T-helper 2 cell treated with Interferon-gamma antibody and Interleukin-4, amounts not matched to agents 5 μg/mL and 100 μg/mL, for 36 hours (primary cell): ENCODE measurements around the gene KRTAP1-5.
"Not testable (repeated sequence)": the region's sequence is repeated elsewhere in the genome, so short reads cannot be mapped to it uniquely, and the experiment has no call there.

Source experiments
- DNase-seq: peaks from one replicate; pipeline ENCODE4 v3.0.0; 2021; ENCODE audit warnings: low spot score
- H3K27ac Mint-ChIP-seq: one replicate; pipeline ENCODE4 v1.8.0; 2021; ENCODE audit warnings: mild to moderate bottlenecking, mixed read lengths
- H3K27me3 Mint-ChIP-seq: one replicate; pipeline ENCODE4 v1.8.0; 2021; ENCODE audit warnings: low read depth, mixed read lengths
- H3K36me3 Mint-ChIP-seq: one replicate; pipeline ENCODE4 v1.8.0; 2021; ENCODE audit warnings: low read depth, mixed read lengths
- H3K4me1 Mint-ChIP-seq: one replicate; pipeline ENCODE4 v1.8.0; 2021; ENCODE audit warnings: low read depth, mixed read lengths
- H3K4me3 Mint-ChIP-seq: one replicate; pipeline ENCODE4 v1.8.0; 2022; ENCODE audit warnings: mild to moderate bottlenecking, moderate library complexity, mixed read lengths
- H3K9me3 Mint-ChIP-seq: one replicate; pipeline ENCODE4 v1.8.0; 2021; ENCODE audit warnings: mixed read lengths

Gene KRTAP1-5

GRCh38 chr17:41008811-41009210, 18.2 kb downstream of the KRTAP1-5 start, which contains the start of gene KRTAP3-1:
TSS of gene KRTAP3-1 (minus strand) at chr17:41009128. CDS start at chr17:41009074, 54 bp downstream.
- Mint-ChIP-seq H3K4me1 (no peaks in the 10 kb centered on the region), H3K36me3 (no peaks in the 10 kb centered on the region), H3K4me3 (no peak within 1 kb of the TSS), H3K27me3 (peaks cover 11% of the 10 kb centered on the region), H3K9me3 (no peaks in the 10 kb centered on the region), H3K27ac (no peak within 1 kb of the TSS)
- no peak for DNase-seq

DNA sequence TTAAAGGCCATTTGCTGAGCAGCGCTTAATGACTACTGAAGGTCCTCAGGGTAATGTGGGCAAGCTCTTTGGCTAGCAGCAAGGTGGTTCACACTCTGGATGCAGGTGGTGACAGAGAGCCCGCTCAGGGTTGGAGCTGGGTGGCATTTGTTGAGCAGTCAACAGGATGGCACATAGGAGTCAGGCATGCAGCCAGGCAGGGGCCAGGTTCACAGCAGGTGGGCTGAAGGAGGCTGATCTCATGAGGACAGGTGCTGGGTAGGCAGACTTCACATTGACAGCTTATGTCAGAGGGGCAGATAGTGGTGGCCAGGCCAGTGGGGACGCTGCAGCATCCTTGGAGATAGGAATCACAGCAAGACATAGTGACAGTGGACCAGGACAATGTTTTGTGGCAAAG, 22.6 kb downstream of the KRTAP1-5 start:
- DNase-seq = no peak
- no peaks in the 10 kb centered on the region for H3K9me3 Mint-ChIP-seq

DNA sequence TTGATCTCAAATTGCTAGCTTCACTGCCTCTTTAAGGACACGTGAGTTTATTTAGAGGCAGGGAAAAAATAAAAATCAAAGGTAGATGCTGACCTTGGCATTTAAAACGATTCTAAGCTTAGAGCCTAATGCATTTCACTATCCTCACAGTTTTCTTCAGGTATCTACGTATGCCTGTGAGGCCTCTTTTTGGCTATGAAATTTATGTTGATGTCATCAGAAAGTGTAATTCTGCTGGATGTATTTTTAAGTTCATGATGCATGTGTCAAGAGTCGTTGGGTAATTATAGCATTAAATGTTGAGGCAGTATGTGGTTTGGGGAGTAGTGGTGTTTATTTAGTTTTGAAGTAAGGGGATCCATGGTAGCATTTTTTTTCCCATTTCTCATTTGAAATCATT, 23.1 kb downstream of the KRTAP1-5 start:
- DNase-seq = no peak
- Mint-ChIP-seq H3K27me3 (peaks cover 11% of the 10 kb centered on the region), H3K9me3 (no peaks in the 10 kb centered on the region), H3K27ac (no peak overlapping the region), H3K36me3 (no peaks in the 10 kb centered on the region), H3K4me3 (no peak overlapping the region), H3K4me1 (no peaks in the 10 kb centered on the region)

More for the DNA sequence above, 22.6 kb downstream of the KRTAP1-5 start:
- H3K4me3 Mint-ChIP-seq = no peak overlapping the region
- no peak overlapping the region for H3K27ac Mint-ChIP-seq
- H3K36me3 Mint-ChIP-seq = no peaks in the 10 kb centered on the region
- no peaks in the 10 kb centered on the region for H3K4me1 Mint-ChIP-seq
- peaks cover 7% of the 10 kb centered on the region for H3K27me3 Mint-ChIP-seq

- no peaks in the 10 kb centered on the region for H3K4me1 Mint-ChIP-seq
- DNase-seq = no peak
- H3K4me3 Mint-ChIP-seq = no peak overlapping the region
- no peaks in the 10 kb centered on the region for H3K36me3 Mint-ChIP-seq
- peaks cover 9% of the 10 kb centered on the region for H3K27me3 Mint-ChIP-seq
- H3K27ac Mint-ChIP-seq = no peak overlapping the region
- no peaks in the 10 kb centered on the region for H3K9me3 Mint-ChIP-seq
Measured at GRCh38 chr17:41002814-41003213, 24.2 kb downstream of the KRTAP1-5 start.

GRCh38 chr17:41001795-41002194, 25.2 kb downstream of the KRTAP1-5 start:
- H3K36me3 Mint-ChIP-seq = no peaks in the 10 kb centered on the region
- H3K27ac Mint-ChIP-seq = no peak overlapping the region
- peaks cover 16% of the 10 kb centered on the region for H3K27me3 Mint-ChIP-seq
- H3K4me1 Mint-ChIP-seq = no peaks in the 10 kb centered on the region
- no peak for DNase-seq
- H3K4me3 Mint-ChIP-seq = no peak overlapping the region
- no peaks in the 10 kb centered on the region for H3K9me3 Mint-ChIP-seq

DNA sequence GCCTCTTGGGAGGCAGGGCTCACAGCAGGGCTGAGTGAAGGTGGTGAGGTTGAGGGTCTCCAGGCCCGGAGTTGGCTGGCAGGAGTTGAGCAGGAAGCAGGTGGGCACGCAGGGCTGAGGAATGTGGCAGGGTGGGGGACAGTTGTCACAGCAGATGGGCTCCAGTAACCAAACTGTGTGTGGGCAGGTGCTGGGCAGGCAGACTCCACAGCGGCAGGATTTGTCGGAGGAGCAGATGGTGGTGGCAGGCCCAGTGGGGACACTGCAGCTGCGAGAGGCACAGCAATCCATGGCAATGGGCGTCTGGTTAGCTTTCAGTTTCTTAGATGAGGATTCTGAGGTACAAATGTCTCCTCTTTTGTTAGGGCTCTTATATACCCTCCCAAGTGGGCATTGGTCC, 27.4 kb downstream of the KRTAP1-5 start, which contains the start of gene KRTAP3-2:
Gene KRTAP3-2, minus strand, starts transcription at position 344 of the 400 bp plus-strand sequence. Its CDS starts 53 bp downstream, at position 291.
- H3K36me3 Mint-ChIP-seq, H3K4me1 Mint-ChIP-seq, H3K4me3 Mint-ChIP-seq, H3K27ac Mint-ChIP-seq, H3K9me3 Mint-ChIP-seq, DNase-seq: not testable (repeated sequence)
- H3K27me3 Mint-ChIP-seq = peaks cover 24% of the 10 kb centered on the region

- Mint-ChIP-seq H3K36me3 (no peaks in the 10 kb centered on the region), H3K27me3 (peaks cover 32% of the 10 kb centered on the region), H3K27ac (no peak overlapping the region)
Measured at GRCh38 chr17:40997361-40997760, 29.6 kb downstream of the KRTAP1-5 start.

DNA sequence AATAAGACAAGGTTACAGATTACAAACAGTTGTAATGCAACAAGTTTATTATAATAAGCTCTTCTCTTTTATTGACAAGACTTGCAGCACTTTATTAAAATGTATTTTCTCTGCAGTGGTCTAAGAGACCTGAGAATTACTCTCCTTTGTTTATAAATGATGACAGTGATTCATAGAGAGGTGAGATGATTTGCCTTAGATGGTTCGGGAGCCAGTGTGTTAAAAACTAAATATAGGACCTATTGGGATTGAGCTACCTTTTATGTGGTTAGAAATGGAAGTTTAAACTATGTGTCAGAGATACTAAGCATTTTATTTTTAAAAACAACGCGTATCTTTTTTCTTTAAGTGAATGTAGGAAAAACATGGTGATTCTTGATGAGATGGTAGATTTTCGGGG, 30.2 kb downstream of the KRTAP1-5 start:
- Mint-ChIP-seq H3K9me3 (no peaks in the 10 kb centered on the region), H3K4me3 (no peak overlapping the region), H3K27ac (no peak overlapping the region), H3K36me3 (no peaks in the 10 kb centered on the region), H3K4me1 (no peaks in the 10 kb centered on the region), H3K27me3 (peaks cover 35% of the 10 kb centered on the region)
- DNase-seq = no peak

More at GRCh38 chr17:40997361-40997760, 29.6 kb downstream of the KRTAP1-5 start:
- no peak for DNase-seq
- Mint-ChIP-seq H3K4me1 (no peaks in the 10 kb centered on the region), H3K4me3 (no peak overlapping the region), H3K9me3 (no peaks in the 10 kb centered on the region)

GRCh38 chr17:40995116-40995515, 31.9 kb downstream of the KRTAP1-5 start:
- no peak overlapping the region for H3K4me3 Mint-ChIP-seq
- peaks cover 37% of the 10 kb centered on the region for H3K27me3 Mint-ChIP-seq
- no peak overlapping the region for H3K27ac Mint-ChIP-seq
- no peaks in the 10 kb centered on the region for H3K4me1 Mint-ChIP-seq
- no peaks in the 10 kb centered on the region for H3K9me3 Mint-ChIP-seq
- no peak for DNase-seq
- H3K36me3 Mint-ChIP-seq = no peaks in the 10 kb centered on the region

DNA sequence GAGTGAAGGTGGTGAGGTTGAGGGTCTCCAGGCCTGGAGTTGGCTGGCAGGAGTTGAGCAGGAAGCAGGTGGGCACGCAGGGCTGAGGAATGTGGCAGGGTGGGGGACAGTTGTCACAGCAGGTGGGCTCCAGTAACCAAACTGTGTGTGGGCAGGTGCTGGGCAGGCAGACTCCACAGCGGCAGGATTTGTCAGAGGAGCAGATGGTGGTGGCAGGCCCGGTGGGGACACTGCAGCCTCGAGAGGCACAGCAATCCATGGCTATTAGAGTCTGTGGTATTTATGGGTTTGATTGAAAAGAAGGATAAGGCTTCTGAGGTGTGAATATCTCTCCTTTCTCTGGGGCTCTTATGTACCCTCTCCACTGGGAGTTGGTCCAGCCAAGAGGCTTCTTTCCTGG, 33.2 kb downstream of the KRTAP1-5 start, which contains the start of gene KRTAP3-3:
Gene KRTAP3-3, minus strand, starts transcription at position 326 of the 400 bp plus-strand sequence. Its CDS starts 67 bp downstream, at position 259.
- Mint-ChIP-seq H3K36me3 (no peaks in the 10 kb centered on the region), H3K4me1 (no peaks in the 10 kb centered on the region), H3K4me3 (no peak within 1 kb of the TSS), H3K27me3 (peaks cover 34% of the 10 kb centered on the region), H3K27ac (no peak within 1 kb of the TSS), H3K9me3 (no peaks in the 10 kb centered on the region)
- no peak for DNase-seq

DNA sequence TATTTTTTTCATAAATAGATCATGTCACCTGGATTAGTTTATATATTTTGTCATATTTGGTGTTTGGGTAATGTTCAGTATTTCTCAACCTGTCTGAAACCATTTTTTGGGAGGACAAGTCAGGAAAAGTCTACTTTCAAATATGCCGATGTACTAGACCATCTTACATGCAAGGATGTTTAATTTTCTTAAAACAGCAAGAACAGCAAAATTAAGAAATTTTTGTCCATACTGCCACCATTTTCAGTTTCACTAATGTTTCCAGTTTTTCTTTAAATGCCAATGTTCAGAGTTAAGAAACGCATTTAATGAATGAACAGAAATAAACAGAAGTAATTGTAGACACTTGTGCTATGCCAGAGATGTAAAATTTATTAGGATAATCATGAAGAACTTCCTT, 33.9 kb downstream of the KRTAP1-5 start:
- Mint-ChIP-seq H3K4me3 (no peak overlapping the region), H3K27me3 (peaks cover 34% of the 10 kb centered on the region), H3K27ac (no peak overlapping the region), H3K9me3 (no peaks in the 10 kb centered on the region), H3K36me3 (no peaks in the 10 kb centered on the region), H3K4me1 (no peaks in the 10 kb centered on the region)
- DNase-seq = no peak

- H3K27ac Mint-ChIP-seq = no peak overlapping the region
- no peak for DNase-seq
- peaks cover 35% of the 10 kb centered on the region for H3K27me3 Mint-ChIP-seq
- no peaks in the 10 kb centered on the region for H3K4me1 Mint-ChIP-seq
- H3K36me3 Mint-ChIP-seq = no peaks in the 10 kb centered on the region
- H3K9me3 Mint-ChIP-seq = no peaks in the 10 kb centered on the region
- H3K4me3 Mint-ChIP-seq = no peak overlapping the region
Measured at GRCh38 chr17:40992666-40993065, 34.3 kb downstream of the KRTAP1-5 start.

- DNase-seq = no peak
- H3K4me1 Mint-ChIP-seq = no peaks in the 10 kb centered on the region
- H3K36me3 Mint-ChIP-seq = no peaks in the 10 kb centered on the region
- peaks cover 25% of the 10 kb centered on the region for H3K27me3 Mint-ChIP-seq
- H3K9me3 Mint-ChIP-seq = no peaks in the 10 kb centered on the region
- H3K27ac Mint-ChIP-seq = no peak overlapping the region
- H3K4me3 Mint-ChIP-seq = no peak overlapping the region
Measured at GRCh38 chr17:40986920-40987319, 40.1 kb downstream of the KRTAP1-5 start.

DNA sequence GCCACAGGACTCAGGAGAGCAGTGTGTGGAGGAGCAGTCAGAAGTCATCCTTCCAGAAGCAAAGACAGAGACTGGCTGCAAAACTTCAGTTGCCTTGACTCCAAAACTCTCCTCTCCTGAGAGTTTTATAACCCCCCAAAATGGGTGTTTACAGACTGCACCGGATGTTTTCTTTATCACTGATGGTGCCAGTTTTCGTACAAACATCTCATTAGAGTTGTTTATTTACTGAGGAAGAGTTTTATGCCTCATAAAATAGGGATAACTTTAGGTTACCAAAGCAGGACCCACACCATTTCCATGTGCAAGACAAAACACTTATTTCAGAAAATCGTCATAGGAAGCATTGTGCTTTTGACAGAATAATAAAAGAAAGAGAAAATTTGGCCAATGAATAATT, 42.8 kb downstream of the KRTAP1-5 start, which contains the start of gene KRT40:
Gene KRT40, minus strand, starts transcription at position 101 of the 400 bp plus-strand sequence. Its CDS starts 53 bp downstream, at position 48.
- Mint-ChIP-seq H3K4me3 (no peak within 1 kb of the TSS), H3K36me3 (no peaks in the 10 kb centered on the region), H3K27me3 (peaks cover 19% of the 10 kb centered on the region), H3K27ac (no peak within 1 kb of the TSS), H3K9me3 (no peaks in the 10 kb centered on the region), H3K4me1 (no peaks in the 10 kb centered on the region)
- no peak for DNase-seq

- H3K36me3 Mint-ChIP-seq = no peaks in the 10 kb centered on the region
- no peaks in the 10 kb centered on the region for H3K9me3 Mint-ChIP-seq
- H3K27me3 Mint-ChIP-seq = peaks cover 11% of the 10 kb centered on the region
- H3K27ac Mint-ChIP-seq = no peak overlapping the region
- no peak for DNase-seq
- H3K4me1 Mint-ChIP-seq = no peaks in the 10 kb centered on the region
- H3K4me3 Mint-ChIP-seq = no peak overlapping the region
Measured at GRCh38 chr17:40981115-40981514, 45.9 kb downstream of the KRTAP1-5 start.
